Measurements from ENCODE around the gene CHI3L1.

DNA sequence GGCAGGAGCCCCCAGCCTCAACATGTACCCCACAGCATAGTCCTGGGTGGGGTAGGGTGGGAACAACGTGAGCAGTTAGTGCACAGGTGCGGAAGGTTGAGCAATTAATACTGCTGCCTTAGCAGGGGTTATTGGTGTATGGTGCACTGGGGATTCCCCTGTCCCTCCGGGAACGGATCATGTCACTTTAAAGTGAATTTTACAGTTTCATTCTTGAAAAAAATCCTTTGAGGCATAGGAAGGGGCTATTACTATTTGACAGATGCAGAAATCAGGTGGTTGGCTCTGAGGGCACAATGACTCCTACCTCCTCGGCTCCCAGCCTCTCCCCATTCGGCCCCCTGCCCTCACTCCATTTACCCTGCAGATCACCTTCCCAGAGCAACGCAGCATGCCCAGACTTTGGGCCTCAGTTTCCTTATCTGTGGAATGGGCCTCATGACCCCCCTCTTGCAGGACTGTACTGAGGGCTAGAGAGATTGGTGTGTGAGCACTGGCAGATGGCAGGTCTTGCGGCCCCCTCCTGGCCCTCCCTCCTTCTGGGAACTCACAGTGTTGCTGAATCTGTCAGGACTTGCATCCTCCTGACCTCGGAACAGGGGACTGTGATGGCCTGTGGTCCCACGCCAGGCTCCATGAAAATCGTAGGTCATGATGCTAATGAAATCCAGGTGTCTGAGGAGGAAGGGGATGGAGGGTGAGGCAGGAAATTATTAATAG is 5.7 kb downstream of the CHI3L1 start:
- TF ChIP-seq ZNF274 (IDR thresholded peaks at IDR 0.05; ENCODE audit: low read depth, low read length): no peak
- TF ChIP-seq YY1 (IDR thresholded peaks at IDR 0.05; ENCODE audit: insufficient read depth, insufficient read length): no peak
